HFFc6 (cell line): ENCODE results near the gene CCDC73. TPM values are rescaled to one million over a fixed set of nuclear protein-coding genes. Genes with fewer than 3 reads are reported as not detected.

ENCODE experiments used
- DNase-seq: peaks from one replicate; pipeline ENCODE4 v3.0.0-alpha.2; 2018
- H3K27ac Mint-ChIP-seq: 2 replicates; pipeline ENCODE4 v1.8.0; 2020; ENCODE audit warnings: mild to moderate bottlenecking, mixed read lengths
- H3K27me3 Mint-ChIP-seq: 2 replicates; pipeline ENCODE4 v1.8.0; 2021; ENCODE audit warnings: mild to moderate bottlenecking, moderate library complexity, mixed read lengths; ENCODE audit not compliant: insufficient read depth
- H3K36me3 Mint-ChIP-seq: 2 replicates; pipeline ENCODE4 v1.8.0; 2021; ENCODE audit warnings: low read depth, mixed read lengths
- H3K4me1 Mint-ChIP-seq: 2 replicates; pipeline ENCODE4 v1.8.0; 2020; ENCODE audit warnings: low read depth, mixed read lengths
- H3K4me3 Mint-ChIP-seq: 2 replicates; pipeline ENCODE4 v1.8.0; 2020; ENCODE audit warnings: mild to moderate bottlenecking, moderate library complexity, mixed read lengths
- H3K9me3 Mint-ChIP-seq: 2 replicates; pipeline ENCODE4 v1.8.0; 2020; ENCODE audit warnings: mild to moderate bottlenecking, mixed read lengths
- total RNA-seq, 6 experiments: library from RNA; stranded (reverse); fragmentation: NEBNext Ultra II Directional; extraction: Animal tissue kit (Norgen Biotek cat#: 25700); gene quantifications; 2 replicates in 1 of 6; 3 replicates in 5 of 6; pipeline ENCODE4 v1.2.3, GENCODE V29; 2021
- TF ChIP-seq, protein P1 (sequence below): fragments of 200-600 bp; sonication (generic); IDR thresholded peaks from 2 replicates; pipeline ENCODE4 v1.5.0; 2021; ENCODE audit warnings: antibody characterized with exemption, mild to moderate bottlenecking

The CCDC73 gene
- total RNA-seq, 6 experiments from 2014 or later, result not detected

DNA sequence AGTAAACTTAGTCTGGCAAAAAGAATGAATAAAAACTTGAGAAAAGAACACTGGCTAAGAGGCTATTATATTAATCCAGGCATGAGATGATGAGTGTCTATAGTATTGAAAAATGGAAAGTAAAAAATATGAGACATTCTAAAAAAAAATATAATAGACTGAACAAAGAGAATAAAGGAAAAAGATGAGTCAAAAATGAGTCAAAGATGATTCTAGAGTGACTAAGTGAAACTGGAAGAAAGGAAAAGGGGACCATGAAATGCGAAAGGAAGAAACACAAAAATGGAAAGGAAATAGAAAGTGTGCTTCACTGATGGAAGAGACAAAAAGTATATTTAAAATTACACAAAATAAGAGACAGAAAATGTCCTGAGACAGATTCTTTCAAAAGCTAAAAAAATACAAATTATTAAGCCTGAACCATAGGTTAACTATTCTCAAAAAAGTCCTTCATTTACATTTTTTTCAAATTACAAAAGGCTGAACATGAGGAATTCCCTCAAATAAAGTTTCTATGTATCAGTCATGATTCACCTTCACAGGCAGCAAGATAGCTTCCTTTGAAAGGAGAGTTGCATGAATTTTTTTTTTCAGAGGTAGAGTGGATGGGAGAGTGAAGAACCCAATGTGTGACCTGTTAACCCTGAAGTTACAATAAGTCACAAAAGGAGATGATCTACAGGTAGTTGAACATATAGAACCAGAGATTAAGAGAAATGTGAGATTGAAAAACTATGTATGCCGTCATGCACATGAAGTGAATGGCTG is 135.6 kb downstream of the CCDC73 start:
- no peak for DNase-seq
- Mint-ChIP-seq H3K27me3 (peaks cover 1% of the 10 kb centered on the region; the same call in 1 of the 2 replicates), H3K4me3 (peak overlapping the region; percentile 72), H3K4me1 (peaks cover 36% of the 10 kb centered on the region), H3K27ac (peak overlapping the region; percentile 77), H3K36me3 (no peaks in the 10 kb centered on the region), H3K9me3 (no peaks in the 10 kb centered on the region)
- TF ChIP-seq, protein P1, sequence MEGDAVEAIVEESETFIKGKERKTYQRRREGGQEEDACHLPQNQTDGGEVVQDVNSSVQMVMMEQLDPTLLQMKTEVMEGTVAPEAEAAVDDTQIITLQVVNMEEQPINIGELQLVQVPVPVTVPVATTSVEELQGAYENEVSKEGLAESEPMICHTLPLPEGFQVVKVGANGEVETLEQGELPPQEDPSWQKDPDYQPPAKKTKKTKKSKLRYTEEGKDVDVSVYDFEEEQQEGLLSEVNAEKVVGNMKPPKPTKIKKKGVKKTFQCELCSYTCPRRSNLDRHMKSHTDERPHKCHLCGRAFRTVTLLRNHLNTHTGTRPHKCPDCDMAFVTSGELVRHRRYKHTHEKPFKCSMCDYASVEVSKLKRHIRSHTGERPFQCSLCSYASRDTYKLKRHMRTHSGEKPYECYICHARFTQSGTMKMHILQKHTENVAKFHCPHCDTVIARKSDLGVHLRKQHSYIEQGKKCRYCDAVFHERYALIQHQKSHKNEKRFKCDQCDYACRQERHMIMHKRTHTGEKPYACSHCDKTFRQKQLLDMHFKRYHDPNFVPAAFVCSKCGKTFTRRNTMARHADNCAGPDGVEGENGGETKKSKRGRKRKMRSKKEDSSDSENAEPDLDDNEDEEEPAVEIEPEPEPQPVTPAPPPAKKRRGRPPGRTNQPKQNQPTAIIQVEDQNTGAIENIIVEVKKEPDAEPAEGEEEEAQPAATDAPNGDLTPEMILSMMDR, result no peak

DNA sequence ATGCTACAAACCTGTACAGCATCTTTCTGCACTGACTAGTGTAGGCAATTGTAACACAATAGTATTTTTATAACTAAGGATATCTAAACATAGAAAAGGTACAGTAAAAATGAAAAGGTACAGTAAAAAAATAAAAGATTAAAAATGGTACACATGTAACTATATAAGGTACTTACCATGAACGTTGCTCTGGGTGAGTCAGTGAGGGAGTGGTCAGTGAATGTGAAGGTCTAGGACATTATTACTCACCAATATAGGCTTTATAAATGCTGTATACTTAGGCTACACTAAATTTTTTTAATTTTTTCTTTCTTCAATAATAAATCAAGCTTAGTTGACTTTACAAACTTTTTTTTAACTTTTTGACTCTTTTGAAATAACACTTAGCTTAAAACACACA is 150.9 kb downstream of the CCDC73 start:
- Mint-ChIP-seq H3K27me3 (peaks cover 4% of the 10 kb centered on the region), H3K4me3 (no peak overlapping the region), H3K36me3 (no peaks in the 10 kb centered on the region), H3K4me1 (no peaks in the 10 kb centered on the region), H3K27ac (no peak overlapping the region), H3K9me3 (no peaks in the 10 kb centered on the region)
- DNase-seq, result no peak
- TF ChIP-seq, protein P1, result no peak

DNA sequence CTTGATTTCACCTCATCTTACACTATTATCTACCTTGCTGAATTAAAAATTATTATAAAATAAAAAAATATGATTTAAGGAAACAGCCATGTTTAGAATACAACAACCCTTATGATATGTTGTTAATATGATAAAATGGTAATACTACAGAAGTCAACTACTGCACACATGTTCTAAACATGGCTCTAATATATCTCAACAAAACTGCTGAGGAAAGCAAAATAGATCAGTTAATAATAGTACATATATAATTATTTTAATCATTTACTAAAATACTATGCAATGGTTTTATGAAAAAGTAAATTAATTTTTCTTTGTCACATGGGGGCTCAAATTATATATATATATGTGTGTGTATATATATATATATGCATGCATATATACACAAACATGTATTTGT is 153.1 kb downstream of the CCDC73 start:
- Mint-ChIP-seq H3K27ac (no peak overlapping the region), H3K9me3 (no peaks in the 10 kb centered on the region), H3K36me3 (no peaks in the 10 kb centered on the region), H3K4me1 (no peaks in the 10 kb centered on the region), H3K4me3 (no peak overlapping the region), H3K27me3 (peaks cover 3% of the 10 kb centered on the region; the same call in 1 of the 2 replicates)
- DNase-seq, result no peak
- TF ChIP-seq, protein P1, result no peak

DNA sequence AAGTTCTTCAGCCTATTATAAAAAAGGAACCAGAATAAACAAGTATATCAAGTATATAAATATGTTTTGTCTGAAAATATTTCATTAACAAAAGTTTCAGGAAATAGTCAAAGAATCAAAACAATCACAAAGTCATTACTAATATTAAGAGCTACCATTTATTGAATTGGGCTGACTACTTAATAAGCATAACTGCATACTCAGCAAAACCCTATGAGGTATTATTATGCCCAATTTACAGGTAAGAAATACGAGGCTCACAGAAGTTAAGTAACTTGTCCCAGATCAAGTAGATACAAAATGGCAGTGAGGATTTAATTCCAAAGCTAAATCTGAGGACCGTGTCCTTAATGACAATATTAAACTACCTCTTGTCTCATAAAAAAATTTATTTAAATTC is 158.6 kb downstream of the CCDC73 start:
- H3K4me3 Mint-ChIP-seq, result no peak overlapping the region
- H3K27ac Mint-ChIP-seq, result no peak overlapping the region
- no peaks in the 10 kb centered on the region for H3K4me1 Mint-ChIP-seq
- no peaks in the 10 kb centered on the region for H3K36me3 Mint-ChIP-seq
- no peak for DNase-seq
- H3K27me3 Mint-ChIP-seq, result peaks cover 6% of the 10 kb centered on the region
- no peaks in the 10 kb centered on the region for H3K9me3 Mint-ChIP-seq
- TF ChIP-seq, protein P1, result no peak

DNA sequence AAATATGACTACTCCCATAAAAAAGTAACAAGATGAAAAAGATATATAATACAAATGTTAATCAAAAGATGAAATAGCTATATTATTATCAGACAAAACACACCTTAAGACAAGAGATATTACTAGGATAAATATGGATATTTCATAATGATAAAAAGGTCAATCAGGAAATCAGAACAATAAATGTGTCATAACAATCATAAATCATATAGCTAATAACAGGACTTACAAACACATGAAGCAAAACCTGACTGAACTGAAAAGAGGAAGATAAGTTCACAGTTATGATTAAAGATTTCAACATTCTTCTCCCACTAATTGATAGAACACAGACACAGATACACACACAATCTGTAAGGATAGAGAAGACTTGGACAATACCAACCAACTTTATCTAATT is 163.6 kb downstream of the CCDC73 start:
- DNase-seq, result no peak
- Mint-ChIP-seq H3K4me3 (no peak overlapping the region), H3K27me3 (peaks cover 3% of the 10 kb centered on the region)

More for the DNA sequence above, 163.6 kb downstream of the CCDC73 start:
- H3K9me3 Mint-ChIP-seq, result no peaks in the 10 kb centered on the region
- H3K36me3 Mint-ChIP-seq, result no peaks in the 10 kb centered on the region
- no peak overlapping the region for H3K27ac Mint-ChIP-seq
- H3K4me1 Mint-ChIP-seq, result no peaks in the 10 kb centered on the region
- TF ChIP-seq, protein P1, result no peak
